Epidermal melanocyte (primary cell): ENCODE data around the gene SIGLECL1.

ENCODE experiments used
- DNase-seq: peaks from one replicate; pipeline ENCODE4 v3.0.0; 2011; ENCODE audit warnings: low spot score; ENCODE audit not compliant: insufficient read length

Gene SIGLECL1

DNA sequence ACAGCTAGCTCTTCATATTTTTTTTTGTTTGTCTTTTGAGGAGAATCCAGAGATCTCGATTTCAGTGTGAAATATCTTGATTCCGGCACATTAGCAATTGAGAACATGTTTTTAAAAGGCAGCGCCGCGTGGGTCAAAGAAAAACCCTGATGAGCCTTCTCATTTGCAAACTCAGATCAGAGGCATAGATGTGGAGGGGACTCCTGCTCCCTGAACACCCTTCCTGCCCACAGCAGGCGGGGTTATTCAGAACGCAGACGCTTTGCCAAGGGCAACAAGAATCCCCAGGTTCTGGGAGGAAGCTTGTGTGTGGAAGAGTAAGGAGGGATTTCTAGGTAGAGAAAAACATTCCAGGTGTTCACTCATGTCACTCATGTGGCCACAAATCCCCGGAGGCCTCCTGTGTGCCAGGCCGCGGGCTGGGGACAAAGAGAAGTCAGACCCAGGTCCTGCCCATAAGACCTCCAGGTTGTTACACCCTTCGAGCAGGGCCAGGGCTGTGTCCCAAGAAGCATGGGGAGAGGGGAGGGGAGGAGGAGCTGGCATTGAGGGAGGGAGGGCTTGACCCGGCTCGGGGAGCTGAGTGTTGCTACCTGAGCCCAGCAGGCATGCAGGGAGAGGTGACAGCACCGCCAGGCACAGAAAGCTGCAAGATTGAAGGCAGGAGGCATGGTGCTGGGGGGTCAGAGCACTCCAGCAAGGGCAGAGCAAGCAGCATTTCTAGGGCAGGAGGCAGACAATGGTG is 44.7 kb downstream of the SIGLECL1 start:
- no peak for DNase-seq

DNA sequence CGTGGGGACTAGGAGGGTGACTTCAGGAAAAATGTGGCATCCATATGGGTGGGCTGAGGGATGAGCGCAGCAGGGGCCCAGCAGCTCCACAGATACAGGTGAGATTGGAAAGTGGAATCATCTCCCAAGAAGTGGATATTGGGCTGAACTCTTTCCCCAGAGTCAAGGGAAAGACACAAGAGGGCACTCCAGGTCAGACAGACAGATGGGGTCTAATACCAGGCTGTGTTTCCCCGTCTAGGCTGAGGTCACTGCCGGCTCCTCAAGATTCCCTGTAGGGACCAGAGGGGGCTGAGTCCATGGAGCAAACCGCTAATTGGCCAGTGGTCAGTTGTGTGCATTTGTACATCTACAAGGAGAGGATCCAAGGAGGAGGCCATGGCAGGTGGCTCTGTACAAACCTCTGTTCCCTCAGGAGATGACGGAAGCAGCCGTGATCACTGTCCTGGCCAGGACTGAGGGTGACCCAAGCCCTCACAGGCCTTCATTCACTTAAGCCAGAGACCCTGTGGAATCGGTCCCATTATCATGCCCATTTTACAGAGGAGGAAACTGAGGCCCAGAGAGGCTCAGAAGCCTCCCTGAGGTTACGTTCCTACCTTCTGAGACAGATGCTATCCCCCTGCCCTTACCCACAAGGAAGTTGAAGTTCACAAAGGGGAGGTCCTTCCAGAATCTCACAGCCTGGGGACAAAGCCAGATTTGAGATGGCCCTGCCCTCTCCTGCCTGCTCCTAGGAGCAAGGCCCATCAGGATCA is 45.6 kb downstream of the SIGLECL1 start:
- no peak for DNase-seq

DNA sequence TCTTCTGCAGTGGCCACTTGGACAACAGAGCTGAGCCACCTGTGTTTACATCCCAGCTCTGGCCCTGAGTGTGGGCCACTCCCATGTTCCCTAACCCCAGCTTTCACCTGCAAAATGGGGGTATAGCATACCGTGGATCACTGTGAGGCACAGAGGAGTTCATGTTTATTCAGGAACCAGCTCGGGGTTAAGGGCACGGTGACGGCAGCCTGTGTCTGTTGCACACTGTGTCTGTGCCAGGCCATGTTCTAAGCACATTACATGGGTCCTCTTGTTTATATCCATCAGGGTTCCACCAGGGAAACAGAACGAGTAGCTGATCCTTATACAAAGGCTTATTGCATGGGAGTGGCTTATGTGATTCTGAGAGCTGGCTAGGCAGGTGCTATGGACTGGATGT is 46.5 kb downstream of the SIGLECL1 start:
- no peak for DNase-seq

DNA sequence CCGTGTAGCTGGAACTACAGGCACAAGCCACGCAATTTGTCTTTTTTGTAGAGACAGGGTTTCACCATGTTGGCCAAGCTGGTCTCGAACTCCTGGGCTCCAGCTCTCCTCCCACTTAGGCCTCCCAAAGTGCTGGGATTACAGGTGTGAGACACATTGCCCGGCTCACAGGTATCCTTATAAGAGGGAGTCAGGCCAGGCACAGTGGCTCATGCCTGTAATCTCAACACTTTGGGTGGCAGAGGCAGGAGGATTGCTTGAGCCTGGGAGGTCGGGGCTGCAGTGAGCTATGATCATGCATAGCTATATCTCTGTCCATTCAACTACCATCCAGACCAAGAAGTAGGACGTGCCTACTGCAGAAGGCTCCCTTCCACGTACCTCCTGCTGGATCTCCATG is 50.4 kb downstream of the SIGLECL1 start:
- no peak for DNase-seq

DNA sequence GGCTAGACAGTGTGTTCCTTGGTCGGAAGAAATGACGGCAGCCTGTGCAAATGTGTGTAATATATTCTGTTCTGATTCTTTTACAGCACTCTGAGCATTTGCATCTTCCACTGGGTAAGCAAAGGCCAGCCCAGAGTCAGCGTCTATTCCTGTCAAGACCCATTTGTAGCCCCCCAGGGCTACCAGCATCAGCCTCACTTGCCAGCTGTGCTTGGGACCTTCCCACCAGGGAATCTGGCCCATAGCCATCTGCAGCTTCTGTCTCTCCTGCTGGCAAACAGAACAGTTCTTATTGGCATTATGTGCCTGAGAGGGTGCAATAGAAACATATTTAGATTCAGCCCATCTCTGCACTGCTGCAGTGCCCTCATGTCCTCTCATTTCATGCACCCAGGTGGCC is 54.6 kb downstream of the SIGLECL1 start:
- no peak for DNase-seq

DNA sequence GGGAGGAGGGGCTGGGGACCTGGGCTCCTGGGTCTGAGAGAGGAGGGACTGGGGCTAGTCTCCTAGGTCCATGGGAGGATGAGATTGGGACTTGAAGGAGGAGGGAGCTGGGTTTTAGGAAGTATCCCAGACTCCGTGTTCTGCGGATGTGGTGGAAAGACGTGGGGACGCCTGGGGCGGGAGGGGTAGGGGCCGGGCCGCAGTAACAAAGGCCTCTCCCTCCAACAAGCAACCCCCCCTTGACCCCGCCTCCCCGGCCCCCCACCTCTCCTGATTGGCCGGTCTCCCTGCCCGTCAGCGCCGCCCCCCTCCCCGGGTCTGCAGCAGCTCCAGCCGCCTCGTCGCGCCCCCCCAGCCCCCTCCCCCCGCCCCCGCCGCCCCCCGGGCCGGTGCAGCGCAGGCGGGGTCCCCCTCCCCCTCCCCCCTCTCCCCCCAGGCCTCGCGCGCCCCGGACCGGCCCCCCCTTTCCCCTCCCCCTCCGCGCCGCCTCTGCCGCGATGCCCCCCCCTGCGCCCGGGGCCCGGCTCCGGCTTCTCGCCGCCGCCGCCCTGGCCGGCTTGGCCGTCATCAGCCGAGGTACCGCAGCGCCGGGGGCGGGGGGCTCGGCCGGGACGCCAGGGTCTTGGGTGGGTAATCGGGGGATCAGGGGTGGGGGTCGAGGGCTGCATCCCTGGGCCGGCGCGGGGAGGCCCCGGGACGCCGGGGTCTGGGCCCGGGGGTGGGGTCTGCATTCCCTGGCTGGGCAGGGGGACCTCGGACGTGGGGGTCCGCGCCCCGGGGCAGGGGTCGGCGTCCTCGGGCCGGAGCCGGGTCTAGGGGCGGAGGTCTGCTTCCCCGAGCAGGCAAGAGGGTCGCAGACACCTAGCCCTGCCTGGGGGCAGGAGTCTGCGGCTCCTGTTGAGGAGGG is 60.7 kb downstream of the SIGLECL1 start, which contains the start of gene IGLON5:
IGLON5 (plus strand) TSS at position 294 of the 907 bp plus-strand sequence; CDS start at position 498, 204 bp downstream.
- DNase-seq: no peak

DNA sequence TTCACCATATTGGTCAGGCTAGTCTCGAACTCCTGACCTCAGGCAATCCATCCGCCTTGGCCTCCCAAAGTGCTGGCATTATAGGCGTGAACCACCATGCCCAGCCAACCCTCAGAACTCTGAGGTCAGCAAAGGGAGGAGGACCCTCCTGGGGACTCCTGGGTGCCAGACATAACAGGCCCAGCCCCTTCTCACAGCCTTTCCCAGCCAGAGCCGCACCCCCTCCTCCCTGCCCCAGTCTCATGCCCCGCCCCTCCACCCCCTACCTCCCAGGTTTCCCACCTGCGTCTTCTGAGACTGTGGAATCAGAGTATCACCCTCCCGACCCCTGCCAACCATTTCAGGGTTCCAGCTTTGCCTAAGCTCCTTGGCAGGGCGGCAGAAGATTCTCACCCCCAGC is 65.8 kb downstream of the SIGLECL1 start:
- no peak for DNase-seq

DNA sequence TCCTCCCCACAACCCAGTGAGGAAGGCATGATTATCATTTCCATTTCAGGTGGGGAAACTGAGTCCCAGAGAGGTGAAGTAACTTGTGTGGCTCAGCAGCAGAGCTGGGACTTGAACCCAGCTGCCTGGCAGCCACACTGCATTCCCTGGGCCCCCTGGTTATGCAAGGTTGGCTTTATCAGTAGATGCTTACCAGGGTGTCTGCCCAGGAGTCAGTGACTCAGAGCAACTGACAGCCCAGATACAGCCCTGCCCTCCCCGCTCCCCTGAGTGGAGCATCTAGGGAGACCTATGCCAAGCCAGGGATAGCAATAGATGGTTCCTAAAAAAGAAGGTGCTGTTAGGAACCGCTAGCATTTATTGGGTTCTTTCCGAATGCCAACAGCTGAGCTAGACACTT is 66.5 kb downstream of the SIGLECL1 start:
- DNase-seq: no peak

DNA sequence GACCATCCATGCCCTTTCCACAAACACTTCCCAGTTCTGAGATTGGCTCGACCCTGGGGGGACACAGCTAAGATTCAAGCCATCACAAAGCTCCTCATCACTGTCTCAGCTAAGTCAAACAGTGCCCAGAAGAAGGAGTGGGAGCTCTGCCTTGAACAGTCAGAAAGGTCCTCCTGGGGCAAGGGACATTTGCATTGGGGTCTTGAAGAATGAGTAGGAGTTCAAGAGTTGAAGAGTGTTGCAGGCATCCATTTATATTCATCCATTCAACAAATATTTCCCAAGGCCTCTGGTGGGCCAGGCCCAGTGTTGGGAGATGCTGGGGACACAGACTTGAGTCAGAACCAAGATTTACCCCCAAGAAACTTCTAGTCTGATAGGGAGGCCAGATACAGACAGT is 67.1 kb downstream of the SIGLECL1 start:
- DNase-seq: no peak
